Measurements from ENCODE around the gene FANCL. TPM values are rescaled to one million over a fixed set of nuclear protein-coding genes. Genes with fewer than 3 reads are reported as not detected.
"Not testable (repeated sequence)": the region's sequence is repeated elsewhere in the genome, so short reads cannot be mapped to it uniquely, and the experiment has no call there.

FANCL gene
- 10 to 100 TPM; 23.7 to 36.4 TPM for total RNA-seq

- Histone ChIP-seq H3K4me1 (replicated peaks) (no peaks in the 10 kb centered on the region), H3K27ac (peak within 1 kb of the TSS; percentile 88 to 91), H3K36me3 (no peaks in the 10 kb centered on the region), H3K9me3 (no peaks in the 10 kb centered on the region), H3K27me3 (replicated peaks; ENCODE audit: insufficient read depth) (no peaks in the 10 kb centered on the region), H3K4me3 (peak within 1 kb of the TSS; percentile 91 to 93)
- intact Hi-C loops (cut with DNase I), result no loop called here
- TF ChIP-seq CTCF (IDR thresholded peaks at IDR 0.05) (peak in 1 of 4 experiments; percentile 15), POLR2A (IDR thresholded peaks at IDR 0.05) (peak; percentile 46), POLR2AphosphoS5 (IDR thresholded peaks at IDR 0.05) (peak; percentile 86)
- peak; percentile 86 for DNase-seq (ENCODE audit: low spot score)
- WGBS, result under 1% methylated on average over 59 of the region's 59 CpGs
These were observed at the start of gene FANCL for GRCh38 chr2:58240670-58241545. Gene FANCL, minus strand, starts transcription at chr2:58241325. Its CDS starts 12 bp downstream, at chr2:58241313.

GRCh38 chr2:58289029-58289428 is 47.9 kb upstream of the FANCL start:
- TF ChIP-seq POLR2A (IDR thresholded peaks at IDR 0.05) (no peak), POLR2AphosphoS5 (IDR thresholded peaks at IDR 0.05) (no peak), CTCF (IDR thresholded peaks at IDR 0.05) (no peak)
- intact Hi-C loops (cut with DNase I), result no loop called here
- WGBS, result 82% methylated on average over 3 of the region's 3 CpGs
- no peak overlapping the region for H3K4me3 ChIP-seq
- H3K36me3 ChIP-seq, result no peaks in the 10 kb centered on the region
- H3K4me1 ChIP-seq (replicated peaks), result no peaks in the 10 kb centered on the region
- no peaks in the 10 kb centered on the region for H3K27me3 ChIP-seq (replicated peaks; ENCODE audit: insufficient read depth)
- no peak for DNase-seq (ENCODE audit: low spot score)
- H3K9me3 ChIP-seq, result no peaks in the 10 kb centered on the region
- no peak overlapping the region for H3K27ac ChIP-seq

- H3K4me3 ChIP-seq, result no peak overlapping the region
- no peak overlapping the region for H3K27ac ChIP-seq
- no peaks in the 10 kb centered on the region for H3K36me3 ChIP-seq
- no peaks in the 10 kb centered on the region for H3K4me1 ChIP-seq (replicated peaks)
- intact Hi-C loops (cut with DNase I), result no loop called here
- no peaks in the 10 kb centered on the region for H3K9me3 ChIP-seq
- H3K27me3 ChIP-seq (replicated peaks; ENCODE audit: insufficient read depth), result no peaks in the 10 kb centered on the region
- TF ChIP-seq POLR2AphosphoS5 (IDR thresholded peaks at IDR 0.05) (no peak), POLR2A (IDR thresholded peaks at IDR 0.05) (no peak), CTCF (IDR thresholded peaks at IDR 0.05) (no peak)
- DNase-seq (ENCODE audit: low spot score), result no peak
These were observed 42.8 kb upstream of the FANCL start for GRCh38 chr2:58283931-58284330.

- DNase-seq (ENCODE audit: low spot score); H3K9me3 ChIP-seq; intact Hi-C loops (cut with DNase I); H3K36me3 ChIP-seq; H3K27me3 ChIP-seq (replicated peaks; ENCODE audit: insufficient read depth); H3K4me3 ChIP-seq; H3K27ac ChIP-seq; H3K4me1 ChIP-seq (replicated peaks): not testable (repeated sequence)
- WGBS, result 89% methylated on average over 3 of the region's 3 CpGs
These were observed 34.0 kb upstream of the FANCL start for GRCh38 chr2:58275144-58275543.

GRCh38 chr2:58271826-58272225 is 30.7 kb upstream of the FANCL start:
- no peak for TF ChIP-seq CTCF (IDR thresholded peaks at IDR 0.05)
- WGBS, result 72% methylated on average over 1 of the region's 1 CpG

More at GRCh38 chr2:58271826-58272225, 30.7 kb upstream of the FANCL start:
- no peak overlapping the region for H3K4me3 ChIP-seq
- H3K9me3 ChIP-seq, result no peaks in the 10 kb centered on the region
- H3K27me3 ChIP-seq (replicated peaks; ENCODE audit: insufficient read depth), result no peaks in the 10 kb centered on the region
- H3K27ac ChIP-seq, result no peak overlapping the region
- H3K36me3 ChIP-seq, result no peaks in the 10 kb centered on the region
- DNase-seq (ENCODE audit: low spot score), result no peak
- intact Hi-C loops (cut with DNase I), result no loop called here
- no peaks in the 10 kb centered on the region for H3K4me1 ChIP-seq (replicated peaks)
